H1 (cell line): Measurements from ENCODE around the gene RPS17. TPM values are rescaled to one million over a fixed set of nuclear protein-coding genes. Genes with fewer than 3 reads are reported as not detected.

Experiments used
- CTCF ChIA-PET: fragments of 300-600 bp; sonication (Branson Sonifier 250); formaldehyde crosslinking; loops from one replicate; lab custom pipeline; 2021; ENCODE audit not compliant: partially characterized antibody; lab: Charles Lee
- POLR2A ChIA-PET: fragments of 300-600 bp; sonication (Branson Sonifier 250); formaldehyde crosslinking; loops from one replicate; lab custom pipeline; 2021; ENCODE audit warnings: inconsistent platforms; ENCODE audit not compliant: partially characterized antibody; lab: Charles Lee
- DNase-seq, 2 experiments: peaks; one replicate each; pipeline versions ENCODE4 v3.0.0 to v3.0.0-alpha.2; 2010 to 2022; ENCODE audit warnings: low spot score in 2 of 2, low read depth in 1 of 2, mixed read lengths in 1 of 2
- FAIRE-seq: peaks from 2 replicates; lab custom pipeline; 2011; peaks lifted over from hg19 to GRCh38; lab: Jason Lieb, UNC
- H2AFZ ChIP-seq: 2 replicates; pipeline ENCODE4 v1.8.1; 2012; ENCODE audit warnings: low read length, inconsistent platforms
- H2AK5ac ChIP-seq: 2 replicates; pipeline ENCODE4 v1.6.1; 2013; ENCODE audit warnings: low read depth, low read length
- H2BK120ac ChIP-seq: replicated peaks from 2 replicates; pipeline ENCODE3; 2013; ENCODE audit warnings: low read depth, low read length, inconsistent platforms
- H2BK12ac ChIP-seq: 2 replicates; pipeline ENCODE4 v1.6.1; 2013; ENCODE audit warnings: low read depth, low read length
- H2BK15ac ChIP-seq: 2 replicates; pipeline ENCODE4 v1.6.1; 2013; ENCODE audit warnings: low read length
- H2BK20ac ChIP-seq: 2 replicates; pipeline ENCODE4 v1.6.1; 2013; ENCODE audit warnings: low read length
- H2BK5ac ChIP-seq: 2 replicates; pipeline ENCODE4 v1.6.1; 2013; ENCODE audit warnings: low read depth, low read length
- H3K14ac ChIP-seq: 2 replicates; pipeline ENCODE4 v1.6.1; 2013; ENCODE audit warnings: inconsistent platforms; ENCODE audit not compliant: insufficient read length
- H3K18ac ChIP-seq: 2 replicates; pipeline ENCODE4 v1.6.1; 2013; ENCODE audit warnings: low read length; ENCODE audit errors: extremely low read depth
- H3K23ac ChIP-seq: 2 replicates; pipeline ENCODE4 v1.6.1; 2013; ENCODE audit warnings: inconsistent platforms; ENCODE audit not compliant: insufficient read length
- H3K23me2 ChIP-seq: 2 replicates; pipeline ENCODE4 v1.6.1; 2013; ENCODE audit warnings: low read depth, low read length
- H3K27ac ChIP-seq: 2 replicates; pipeline ENCODE4 v1.6.1; 2011; ENCODE audit warnings: low read depth, low read length, inconsistent platforms
- H3K27me3 ChIP-seq, 4 experiments: replicated peaks in 1 of 4; 1 replicate in 1 of 4; 2 replicates in 3 of 4; pipeline versions ENCODE4 v1.6.1 to v1.8.1; 2011 to 2013; ENCODE audit warnings: low read length in 3 of 4, mild to moderate bottlenecking in 3 of 4, inconsistent platforms in 2 of 4, mixed read lengths in 2 of 4, moderate library complexity in 1 of 4; ENCODE audit not compliant: control insufficient read depth in 3 of 4, insufficient read depth in 3 of 4; ENCODE audit errors: extremely low read depth in 1 of 4
- H3K36me3 ChIP-seq, 4 experiments: 2 replicates each; pipeline versions ENCODE4 v1.6.1 to v1.8.1; 2011 to 2013; ENCODE audit warnings: mild to moderate bottlenecking in 4 of 4, low read length in 3 of 4, moderate library complexity in 2 of 4, control low read depth in 1 of 4, inconsistent platforms in 1 of 4; ENCODE audit not compliant: insufficient read depth in 4 of 4, control insufficient read depth in 2 of 4
- H3K4ac ChIP-seq: replicated peaks from 2 replicates; pipeline ENCODE3; 2013; ENCODE audit warnings: low read length, low read depth, mixed read lengths, inconsistent platforms; ENCODE audit not compliant: insufficient read length
- H3K4me1 ChIP-seq, 4 experiments: replicated peaks in 1 of 4; 1 replicate in 1 of 4; 2 replicates in 3 of 4; pipeline versions ENCODE4 v1.6.1 to v1.8.1; 2011 to 2013; ENCODE audit warnings: low read length in 3 of 4, inconsistent platforms in 2 of 4, mixed read lengths in 1 of 4; ENCODE audit not compliant: insufficient read depth in 4 of 4, control insufficient read depth in 3 of 4
- H3K4me2 ChIP-seq, 2 experiments: 2 replicates each; pipeline versions ENCODE4 v1.6.1 to v1.8.1; 2011 to 2013; ENCODE audit warnings: low read depth in 2 of 2, low read length in 2 of 2, control low read depth in 1 of 2, inconsistent platforms in 1 of 2, mild to moderate bottlenecking in 1 of 2; ENCODE audit not compliant: insufficient read depth in 1 of 2
- H3K4me3 ChIP-seq, 4 experiments: fragments of 200-600, 300-600 bp in 1 of 4; sonication (generic), shearing (Covaris generic), sonication (Bioruptor Twin) in 1 of 4; 2 replicates each; pipeline versions ENCODE4 v1.5.1 to v1.8.1; 2011 to 2016; ENCODE audit warnings: low read length in 4 of 4, low read depth in 3 of 4, control low read depth in 2 of 4, inconsistent platforms in 2 of 4, mild to moderate bottlenecking in 2 of 4, mixed read lengths in 1 of 4, moderate library complexity in 1 of 4; ENCODE audit not compliant: insufficient read depth in 2 of 4; ENCODE audit errors: extremely low read depth in 1 of 4
- H3K56ac ChIP-seq: replicated peaks from 2 replicates; pipeline ENCODE3; 2013; ENCODE audit warnings: low read depth, mild to moderate bottlenecking, mixed read lengths, low read length, inconsistent platforms; ENCODE audit not compliant: insufficient read length
- H3K79me1 ChIP-seq: 2 replicates; pipeline ENCODE4 v1.6.1; 2013; ENCODE audit warnings: low read depth, low read length, control low read depth
- H3K79me2 ChIP-seq, 2 experiments: 2 replicates each; pipeline versions ENCODE4 v1.6.1 to v1.8.1; 2012 to 2013; ENCODE audit warnings: low read length in 2 of 2, mild to moderate bottlenecking in 2 of 2, inconsistent platforms in 1 of 2; ENCODE audit not compliant: insufficient read depth in 2 of 2, control insufficient read depth in 1 of 2
- H3K9ac ChIP-seq, 4 experiments: replicated peaks in 1 of 4; 1 replicate in 1 of 4; 2 replicates in 3 of 4; pipeline versions ENCODE4 v1.6.1 to v1.8.1; 2011 to 2013; ENCODE audit warnings: low read depth in 3 of 4, low read length in 3 of 4, control low read depth in 2 of 4, mild to moderate bottlenecking in 2 of 4, moderate library complexity in 2 of 4, inconsistent platforms in 1 of 4; ENCODE audit errors: extremely low read depth in 1 of 4
- H3K9me3 ChIP-seq, 2 experiments: 2 replicates each; pipeline versions ENCODE4 v1.6.1 to v1.8.1; 2012 to 2013; ENCODE audit warnings: mild to moderate bottlenecking in 2 of 2, moderate library complexity in 2 of 2, control low read depth in 1 of 2, inconsistent platforms in 1 of 2, low read depth in 1 of 2, low read length in 1 of 2, mixed read lengths in 1 of 2; ENCODE audit not compliant: insufficient read depth in 2 of 2
- H4K20me1 ChIP-seq, 2 experiments: replicated peaks in 1 of 2; 2 replicates each; pipeline versions ENCODE3 to v1.8.1; 2011 to 2013; ENCODE audit warnings: inconsistent platforms in 2 of 2, low read length in 2 of 2, mild to moderate bottlenecking in 1 of 2; ENCODE audit not compliant: insufficient read depth in 2 of 2, control insufficient read depth in 1 of 2
- H4K5ac ChIP-seq: 2 replicates; pipeline ENCODE4 v1.6.1; 2013; ENCODE audit warnings: low read length, low read depth, mixed read lengths, inconsistent platforms; ENCODE audit not compliant: insufficient read length
- H4K8ac ChIP-seq: 2 replicates; pipeline ENCODE4 v1.8.0; 2013; ENCODE audit warnings: mild to moderate bottlenecking, moderate library complexity, low read length, inconsistent platforms; ENCODE audit not compliant: insufficient read depth; ENCODE audit errors: extremely low read depth
- H4K91ac ChIP-seq: replicated peaks from 2 replicates; pipeline ENCODE3; 2013; ENCODE audit warnings: low read length, mixed read lengths, inconsistent platforms; ENCODE audit not compliant: insufficient read length
- BRCA1 ChIP-seq: IDR thresholded peaks from 2 replicates; pipeline ENCODE4 v1.6.1; 2012; ENCODE audit warnings: low read depth, low read length, improper control_type of control experiment
- CBX5 ChIP-seq: fragments of 300-800, 300-1000 bp; sonication (generic); IDR thresholded peaks from 2 replicates; pipeline ENCODE4 v1.7.1; 2016; ENCODE audit warnings: antibody characterized with exemption, low read length, low read depth
- CEBPB ChIP-seq: IDR thresholded peaks from 2 replicates; pipeline ENCODE4 v1.6.1; 2012; ENCODE audit warnings: low read depth, low read length
- E2F6 ChIP-seq: IDR thresholded peaks from 2 replicates; pipeline ENCODE4 v1.6.1; 2012; ENCODE audit warnings: inconsistent platforms
- EZH2 ChIP-seq: fragments of 200-600 bp; sonication (generic); IDR thresholded peaks from 2 replicates; pipeline ENCODE4 v1.7.1; 2012; ENCODE audit warnings: low read depth, mild to moderate bottlenecking, moderate library complexity, low read length, inconsistent platforms; ENCODE audit not compliant: severe bottlenecking
- GABPA ChIP-seq: IDR thresholded peaks from 2 replicates; pipeline ENCODE4 v1.6.1; 2011; ENCODE audit warnings: mild to moderate bottlenecking, low read length, moderate library complexity, borderline replicate concordance; ENCODE audit not compliant: insufficient read depth
- POLR2A ChIP-seq, 2 experiments: IDR thresholded peaks; 1 replicate in 1 of 2; 2 replicates in 1 of 2; pipeline ENCODE4 v1.6.1; 2011; ENCODE audit warnings: low read depth in 2 of 2, low read length in 2 of 2, mild to moderate bottlenecking in 2 of 2; ENCODE audit errors: control extremely low read depth in 1 of 2
- TBP ChIP-seq: IDR thresholded peaks from 2 replicates; pipeline ENCODE4 v1.6.1; 2011; ENCODE audit warnings: low read depth, low read length, improper control_type of control experiment
- TCF12 ChIP-seq: IDR thresholded peaks from 2 replicates; pipeline ENCODE4 v1.6.1; 2011; ENCODE audit warnings: low read depth, mild to moderate bottlenecking, low read length
- USF2 ChIP-seq: IDR thresholded peaks from 2 replicates; pipeline ENCODE4 v1.6.1; 2011; ENCODE audit warnings: low read length, improper control_type of control experiment
- WGBS, 2 experiments: shearing (Covaris generic) in 1 of 2; methylation state at CpG; one replicate each; pipeline versions ENCODE4 v1.1.6 to v1.1.7; 2013 to 2015; ENCODE audit warnings: low lambda C conversion rate in 2 of 2, mixed read lengths in 2 of 2, inconsistent platforms in 1 of 2, low coverage in 1 of 2, missing lambda C conversion rate in 1 of 2; ENCODE audit not compliant: insufficient replicate concordance in 2 of 2, insufficient coverage in 1 of 2, insufficient read length in 1 of 2; ENCODE audit errors: extremely low coverage in 1 of 2, missing lambda C conversion rate in 1 of 2; 5-methylcytosine and 5-hydroxymethylcytosine counted together
- polyA plus RNA-seq, 7 experiments: library from polyadenylated mRNA; depleted of rRNA in 3 of 7; stranded (reverse) in 5 of 7; unstranded in 2 of 7; fragments of >200 nt in 5 of 7; fragments of 200-250 nt in 2 of 7; gene quantifications; 1 replicate in 5 of 7; 2 replicates in 1 of 7; 4 replicates in 1 of 7; pipeline versions ENCODE4 v1.2.1 to v1.2.3, GENCODE V29; 2011 to 2013; ENCODE audit warnings: missing spikeins in 2 of 7, mixed read lengths in 2 of 7
- total RNA-seq: library from RNA; stranded (reverse); fragmentation: NEBNext Ultra II Directional; extraction: Animal tissue kit (Norgen Biotek cat#: 25700); gene quantifications from 2 replicates; pipeline ENCODE4 v1.2.1, GENCODE V29; 2021
- TF ChIP-seq, protein P1 (sequence below): IDR thresholded peaks from 2 replicates; pipeline ENCODE4 v1.6.1; 2011; ENCODE audit warnings: low read depth, mild to moderate bottlenecking, low read length; ENCODE audit not compliant: insufficient read depth

RPS17 gene
- total and polyA plus RNA-seq, 2 of the 8 experiments (the other 6 are each of a cell fraction or from before 2014, with no cell fraction given) = 2,416 to 5,590 TPM

DNA sequence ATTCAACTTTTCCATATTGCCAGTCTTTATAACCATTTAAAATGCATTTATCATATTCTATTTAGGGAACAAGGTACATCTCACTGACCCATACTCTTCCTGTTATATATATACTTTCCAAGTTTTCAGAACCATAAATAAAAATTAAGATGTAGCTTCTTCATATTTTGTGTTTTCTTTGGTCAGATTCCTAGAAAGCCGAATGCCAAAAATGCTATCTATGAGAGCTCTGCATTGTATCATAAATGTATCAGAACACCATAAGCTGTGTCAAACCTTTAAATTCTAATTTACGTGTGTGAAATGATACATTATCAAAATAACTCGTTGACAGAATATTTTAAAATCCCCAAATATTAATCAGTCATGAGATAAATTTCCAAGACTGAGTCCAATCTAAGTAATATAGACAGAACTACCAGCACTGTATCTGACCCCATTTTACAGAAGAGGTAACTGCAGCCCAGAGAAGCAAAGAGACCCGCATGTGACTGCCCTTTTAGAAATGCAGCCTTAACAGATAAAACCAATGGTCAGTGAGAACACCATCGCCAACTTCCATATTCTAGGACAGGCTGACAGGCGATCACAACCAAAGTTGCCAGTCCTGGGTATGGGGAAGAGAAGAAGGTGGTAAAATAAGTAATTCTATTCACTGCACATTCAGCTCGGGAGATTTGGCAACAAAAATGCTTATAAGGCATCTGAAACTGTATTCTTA is 16.2 kb upstream of the RPS17 start:
- Histone ChIP-seq H2AK5ac (no peak overlapping the region), H3K27me3 (no peaks in the 10 kb centered on the region; a peak in 2 of 7 replicates), H3K18ac (no peak overlapping the region), H3K4ac (no peak overlapping the region), H3K56ac (no peak overlapping the region), H2BK15ac (no peak overlapping the region), H4K20me1 (no peaks in the 10 kb centered on the region), H3K14ac (no peak overlapping the region), H2BK5ac (no peak overlapping the region), H3K9ac (no peak overlapping the region), H2BK20ac (no peak overlapping the region), H2AFZ (no peak overlapping the region), H3K23ac (no peak overlapping the region), H3K4me1 (0 out of 7 replicates have a peak, but pooled peaks cover 0 to 1% (median 0%) of the 10 kb centered on the region in 4 experiments), H3K23me2 (no peaks in the 10 kb centered on the region), H2BK12ac (no peak overlapping the region), H3K4me3 (no peak overlapping the region), H3K27ac (no peak overlapping the region), H3K4me2 (no peak overlapping the region), H4K8ac (no peak overlapping the region), H3K79me1 (no peaks in the 10 kb centered on the region), H3K9me3 (no peaks in the 10 kb centered on the region), H3K36me3 (no peaks in the 10 kb centered on the region), H4K91ac (no peak overlapping the region), H4K5ac (no peak overlapping the region), H2BK120ac (no peak overlapping the region), H3K79me2 (no peaks in the 10 kb centered on the region)
- 84% methylated on average over 7 of the region's 7 CpGs; no CpG with 5 or more reads in 1 of the 2 experiments for WGBS, 2 experiments
- CTCF ChIA-PET = interaction anchor here (1.0 to 2.3 kb wide), 4 partner anchors 13 to 26 kb away, joined by 3 to 6 read pairs (median 3); no protein-coding TSS in a partner anchor
- POLR2A ChIA-PET = interaction anchor here (0.9 to 9.9 kb wide), 3 partner anchors 15 to 18 kb away, joined by 3 to 95 read pairs (median 3); partner anchors contain the start of gene RPS17
- DNase-seq (no peak), FAIRE-seq (no peak)
- TF ChIP-seq TBP (no peak), GABPA (no peak), CEBPB (no peak), EZH2 (no peak), E2F6 (no peak), USF2 (no peak), BRCA1 (no peak), POLR2A (IDR thresholded peaks at IDR 0.05; ENCODE audit: control extremely low read depth in 1 of 2, low read depth in 2 of 2, low read length in 2 of 2) (no peak), TCF12 (no peak), CBX5 (no peak)
- TF ChIP-seq, protein P1, sequence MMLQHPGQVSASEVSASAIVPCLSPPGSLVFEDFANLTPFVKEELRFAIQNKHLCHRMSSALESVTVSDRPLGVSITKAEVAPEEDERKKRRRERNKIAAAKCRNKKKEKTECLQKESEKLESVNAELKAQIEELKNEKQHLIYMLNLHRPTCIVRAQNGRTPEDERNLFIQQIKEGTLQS = no peak
